Astrocyte of the cerebellum (primary cell): ENCODE data around the gene ALDH3B2.
"Not testable (repeated sequence)": the region's sequence is repeated elsewhere in the genome, so short reads cannot be mapped to it uniquely, and the experiment has no call there.

Source experiments
- DNase-seq: peaks from one replicate; pipeline ENCODE4 v3.0.0-alpha.2; 2011; ENCODE audit warnings: low read depth
- H3K4me3 ChIP-seq: 2 replicates; pipeline ENCODE4 v1.5.1; 2011; ENCODE audit warnings: mild to moderate bottlenecking, low read depth, low read length, moderate library complexity
- CTCF ChIP-seq: IDR thresholded peaks from 2 replicates; pipeline ENCODE4 v1.5.1; 2012; ENCODE audit warnings: low read length, low read depth, moderate library complexity, mild to moderate bottlenecking; ENCODE audit errors: missing control alignments
- in situ Hi-C: cut with HindIII; loops from 2 replicates; pipeline ENCODE4 v1.10.0; 2017; ENCODE audit warnings: low sequenced_read_pairs

Gene ALDH3B2

GRCh38 chr11:67627441-67627811 is 47.0 kb downstream of the ALDH3B2 start:
- TF ChIP-seq CTCF, result no peak
- in situ Hi-C loops, result no loop called here
- DNase-seq, result no peak
- H3K4me3 ChIP-seq, result no peak overlapping the region

GRCh38 chr11:67626970-67627369 is 47.5 kb downstream of the ALDH3B2 start:
- no peak for DNase-seq
- TF ChIP-seq CTCF, result no peak
- no peak overlapping the region for H3K4me3 ChIP-seq
- in situ Hi-C loops, result no loop called here

- in situ Hi-C loops, H3K4me3 ChIP-seq, DNase-seq: not testable (repeated sequence)
Observed at GRCh38 chr11:67626131-67626833, 48.1 kb downstream of the ALDH3B2 start.

GRCh38 chr11:67623795-67624194 is 50.6 kb downstream of the ALDH3B2 start:
- DNase-seq, H3K4me3 ChIP-seq, in situ Hi-C loops: not testable (repeated sequence)

- H3K4me3 ChIP-seq, in situ Hi-C loops, DNase-seq: not testable (repeated sequence)
Observed at GRCh38 chr11:67622905-67623304, 51.5 kb downstream of the ALDH3B2 start.

- DNase-seq, H3K4me3 ChIP-seq, in situ Hi-C loops: not testable (repeated sequence)
Observed at GRCh38 chr11:67621928-67622327, 52.5 kb downstream of the ALDH3B2 start.

- H3K4me3 ChIP-seq, in situ Hi-C loops, DNase-seq: not testable (repeated sequence)
Observed at GRCh38 chr11:67620621-67621020, 53.8 kb downstream of the ALDH3B2 start.

- H3K4me3 ChIP-seq, in situ Hi-C loops, DNase-seq: not testable (repeated sequence)
Observed at GRCh38 chr11:67619683-67620618, 54.5 kb downstream of the ALDH3B2 start.

- in situ Hi-C loops, H3K4me3 ChIP-seq, DNase-seq: not testable (repeated sequence)
Observed at GRCh38 chr11:67618901-67619659, 55.3 kb downstream of the ALDH3B2 start.

GRCh38 chr11:67617243-67617953 is 57.0 kb downstream of the ALDH3B2 start:
- in situ Hi-C loops, result no loop called here
- DNase-seq, result no peak
- H3K4me3 ChIP-seq, result no peak overlapping the region
- TF ChIP-seq CTCF, result no peak
